ENCODE data around the gene POU6F2.

POU6F2 gene

DNA sequence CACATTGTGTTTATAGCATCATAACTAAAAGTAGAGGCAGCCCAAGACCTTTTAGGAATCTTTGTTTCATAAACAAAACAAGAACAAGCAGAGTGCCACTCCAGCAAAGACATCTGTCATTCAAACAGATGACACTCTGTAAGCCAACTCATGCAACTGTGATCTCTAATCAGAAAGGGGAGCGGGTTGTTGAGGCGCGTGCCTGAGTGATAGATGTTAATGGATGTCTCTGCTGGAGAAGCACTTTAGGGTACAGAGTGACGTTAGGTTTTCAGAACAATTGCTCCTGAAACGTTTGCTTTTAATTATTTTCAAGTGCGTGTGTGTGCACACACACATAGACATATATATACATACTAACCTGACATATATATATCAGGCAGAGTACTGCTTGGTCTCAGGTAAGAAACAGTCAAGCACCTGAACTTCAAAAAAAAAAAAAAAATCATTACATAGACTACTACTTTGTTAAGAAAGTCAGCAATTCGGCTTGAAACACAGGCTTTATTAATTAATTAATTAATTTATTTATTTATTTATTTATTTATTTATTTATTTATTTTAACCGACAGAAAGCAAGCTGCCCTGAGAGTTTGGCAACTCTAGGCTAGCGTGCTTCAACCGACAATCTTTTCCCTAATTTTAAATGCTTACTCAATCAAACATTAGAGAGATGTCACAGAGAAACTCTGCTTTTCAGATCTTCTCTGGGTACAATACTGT is 109.1 kb downstream of the POU6F2 start:
- H3K9ac ChIP-seq (ENCODE audit: low read length in 2 of 2) = no peak overlapping the region

DNA sequence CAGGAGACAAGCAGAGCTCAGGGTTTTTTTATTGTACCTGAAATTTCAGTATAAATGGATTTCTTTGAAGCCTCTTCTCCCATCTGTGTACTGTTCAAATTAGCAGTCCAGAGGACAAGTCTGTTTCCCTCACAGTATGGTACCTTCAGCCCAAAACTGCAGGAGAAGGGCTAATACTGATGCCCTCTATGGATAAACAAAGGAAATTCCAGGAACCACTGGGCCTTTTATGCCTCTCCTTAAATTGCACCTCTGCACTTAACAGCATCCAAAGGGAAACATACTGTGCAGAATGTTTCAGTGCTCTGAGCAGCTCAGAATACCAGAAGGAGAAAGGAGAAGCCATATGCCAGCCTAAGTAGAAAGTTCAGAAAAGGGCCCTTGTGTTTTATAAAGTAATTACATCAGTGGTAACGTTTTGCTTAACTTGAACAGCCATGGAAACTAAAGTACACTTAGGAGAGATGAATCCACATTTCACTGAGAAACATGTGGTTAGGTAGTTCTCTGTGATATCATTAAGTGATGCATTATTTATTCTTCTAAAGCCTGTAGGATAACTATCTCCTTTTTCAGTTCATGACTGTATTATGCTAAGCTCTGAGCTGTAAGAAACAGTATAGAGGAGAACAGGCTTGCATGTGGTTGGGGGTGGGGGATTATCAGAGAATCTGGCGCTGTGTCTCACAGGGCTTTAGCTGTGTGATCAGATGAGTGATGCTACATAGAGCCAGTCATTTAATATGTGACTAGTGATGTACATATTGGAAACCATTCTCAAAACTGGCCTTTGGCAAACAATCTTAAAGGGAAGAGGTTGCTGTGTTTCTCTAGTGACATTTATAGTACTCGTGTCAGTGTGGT is 111.3 kb downstream of the POU6F2 start:
- Histone ChIP-seq H3K4me1 (ENCODE audit: control insufficient read depth, insufficient read depth, low read length) (no peaks in the 10 kb centered on the region), H3K4me3 (ENCODE audit: low read length in 2 of 2) (no peak overlapping the region)

More for the DNA sequence above, 109.1 kb downstream of the POU6F2 start:
- Histone ChIP-seq H3K4me3 (ENCODE audit: low read length in 2 of 2) (no peak overlapping the region), H3K4me1 (ENCODE audit: control insufficient read depth, insufficient read depth, low read length) (no peaks in the 10 kb centered on the region), H3K9me3 (ENCODE audit: control insufficient read depth in 2 of 2, low read length in 2 of 2) (no peaks in the 10 kb centered on the region), H3K27ac (ENCODE audit: low read length) (no peak overlapping the region), H3K36me3 (ENCODE audit: control insufficient read depth in 2 of 2, insufficient read depth in 2 of 2, low read length in 2 of 2) (no peaks in the 10 kb centered on the region), H3K27me3 (ENCODE audit: control insufficient read depth in 1 of 2, insufficient read depth in 2 of 2, low read length in 2 of 2) (no peaks in the 10 kb centered on the region)

DNA sequence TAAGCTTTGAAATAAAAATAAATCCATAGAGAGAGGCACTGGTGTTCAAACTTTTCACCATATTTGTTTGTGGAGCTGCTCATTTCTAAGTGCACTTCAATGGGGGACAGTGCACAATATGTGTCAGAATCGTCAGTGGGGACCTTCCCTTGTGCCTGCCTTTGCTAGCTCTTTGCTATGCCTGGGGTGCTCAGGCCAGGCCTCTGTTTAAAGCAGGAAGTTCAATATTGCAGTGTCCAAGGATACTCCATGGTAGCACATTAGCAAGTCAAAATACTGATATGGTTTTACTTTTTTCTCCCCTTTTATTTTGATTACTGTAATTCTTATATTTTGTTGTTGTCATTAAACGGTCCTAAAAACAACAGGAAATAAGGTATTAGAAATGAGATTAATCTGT is 113.4 kb downstream of the POU6F2 start:
- H3K36me3 ChIP-seq (ENCODE audit: control insufficient read depth in 2 of 2, insufficient read depth in 2 of 2, low read length in 2 of 2) = no peaks in the 10 kb centered on the region
- H3K4me3 ChIP-seq (ENCODE audit: low read length in 2 of 2) = no peak overlapping the region
- H3K27me3 ChIP-seq (ENCODE audit: control insufficient read depth in 1 of 2, insufficient read depth in 2 of 2, low read length in 2 of 2) = no peaks in the 10 kb centered on the region
- no peak overlapping the region for H3K27ac ChIP-seq (ENCODE audit: low read length)
- no peaks in the 10 kb centered on the region for H3K9me3 ChIP-seq (ENCODE audit: control insufficient read depth in 2 of 2, low read length in 2 of 2)
- no peaks in the 10 kb centered on the region for H3K4me1 ChIP-seq (ENCODE audit: control insufficient read depth, insufficient read depth, low read length)
- H3K9ac ChIP-seq (ENCODE audit: low read length in 2 of 2) = no peak overlapping the region

More for the DNA sequence above, 111.3 kb downstream of the POU6F2 start:
- H3K36me3 ChIP-seq (ENCODE audit: control insufficient read depth in 2 of 2, insufficient read depth in 2 of 2, low read length in 2 of 2) = no peaks in the 10 kb centered on the region
- no peak overlapping the region for H3K9ac ChIP-seq (ENCODE audit: low read length in 2 of 2)
- H3K9me3 ChIP-seq (ENCODE audit: control insufficient read depth in 2 of 2, low read length in 2 of 2) = no peaks in the 10 kb centered on the region
- no peak overlapping the region for H3K27ac ChIP-seq (ENCODE audit: low read length)
- no peaks in the 10 kb centered on the region for H3K27me3 ChIP-seq (ENCODE audit: control insufficient read depth in 1 of 2, insufficient read depth in 2 of 2, low read length in 2 of 2)

DNA sequence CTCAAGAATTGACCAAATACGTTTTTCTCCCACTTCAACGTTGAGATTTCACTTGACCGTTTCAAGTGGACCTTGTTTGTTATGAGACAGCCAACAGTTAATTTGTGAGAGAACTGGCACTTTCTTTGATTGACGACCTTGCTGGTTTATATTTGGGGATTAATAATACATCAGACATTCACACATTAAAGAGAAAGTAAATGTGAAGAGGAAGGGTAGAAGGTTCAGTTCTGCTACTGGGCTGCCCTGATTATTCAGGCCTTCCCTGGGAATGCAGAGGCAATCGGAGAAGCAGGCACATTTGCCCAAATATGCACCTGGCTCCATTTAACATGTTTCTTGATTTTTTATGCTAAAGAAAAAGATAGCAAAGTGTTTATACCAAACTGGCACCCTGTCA is 114.1 kb downstream of the POU6F2 start:
- H3K9me3 ChIP-seq (ENCODE audit: control insufficient read depth in 2 of 2, low read length in 2 of 2) = no peaks in the 10 kb centered on the region
- no peaks in the 10 kb centered on the region for H3K4me1 ChIP-seq (ENCODE audit: control insufficient read depth, insufficient read depth, low read length)
- no peaks in the 10 kb centered on the region for H3K36me3 ChIP-seq (ENCODE audit: control insufficient read depth in 2 of 2, insufficient read depth in 2 of 2, low read length in 2 of 2)
- H3K27me3 ChIP-seq (ENCODE audit: control insufficient read depth in 1 of 2, insufficient read depth in 2 of 2, low read length in 2 of 2) = no peaks in the 10 kb centered on the region
- no peak overlapping the region for H3K9ac ChIP-seq (ENCODE audit: low read length in 2 of 2)
- H3K27ac ChIP-seq (ENCODE audit: low read length) = no peak overlapping the region
- no peak overlapping the region for H3K4me3 ChIP-seq (ENCODE audit: low read length in 2 of 2)

DNA sequence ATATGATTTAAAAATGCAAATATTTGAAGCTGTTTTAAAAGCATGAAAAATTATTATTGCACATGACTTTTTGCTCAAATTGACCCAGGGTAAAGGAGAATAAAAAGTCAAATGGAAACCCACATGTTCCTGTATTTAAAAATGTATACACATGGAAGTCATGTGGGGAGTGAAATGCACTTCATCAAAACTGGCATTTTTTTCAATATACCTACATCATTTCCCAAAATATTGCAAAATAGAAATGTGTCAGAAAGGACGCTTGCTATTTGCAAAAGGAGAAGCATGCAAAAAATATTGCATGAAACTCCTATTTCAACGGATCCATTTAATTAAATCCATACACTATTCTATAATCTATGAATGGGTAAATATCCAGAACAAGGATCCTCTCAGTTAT is 117.0 kb downstream of the POU6F2 start:
- no peaks in the 10 kb centered on the region for H3K9me3 ChIP-seq (ENCODE audit: control insufficient read depth in 2 of 2, low read length in 2 of 2)
- no peaks in the 10 kb centered on the region for H3K36me3 ChIP-seq (ENCODE audit: control insufficient read depth in 2 of 2, insufficient read depth in 2 of 2, low read length in 2 of 2)
- H3K27me3 ChIP-seq (ENCODE audit: control insufficient read depth in 1 of 2, insufficient read depth in 2 of 2, low read length in 2 of 2) = no peaks in the 10 kb centered on the region
- H3K27ac ChIP-seq (ENCODE audit: low read length) = no peak overlapping the region
- no peaks in the 10 kb centered on the region for H3K4me1 ChIP-seq (ENCODE audit: control insufficient read depth, insufficient read depth, low read length)
- H3K4me3 ChIP-seq (ENCODE audit: low read length in 2 of 2) = no peak overlapping the region
- no peak overlapping the region for H3K9ac ChIP-seq (ENCODE audit: low read length in 2 of 2)

DNA sequence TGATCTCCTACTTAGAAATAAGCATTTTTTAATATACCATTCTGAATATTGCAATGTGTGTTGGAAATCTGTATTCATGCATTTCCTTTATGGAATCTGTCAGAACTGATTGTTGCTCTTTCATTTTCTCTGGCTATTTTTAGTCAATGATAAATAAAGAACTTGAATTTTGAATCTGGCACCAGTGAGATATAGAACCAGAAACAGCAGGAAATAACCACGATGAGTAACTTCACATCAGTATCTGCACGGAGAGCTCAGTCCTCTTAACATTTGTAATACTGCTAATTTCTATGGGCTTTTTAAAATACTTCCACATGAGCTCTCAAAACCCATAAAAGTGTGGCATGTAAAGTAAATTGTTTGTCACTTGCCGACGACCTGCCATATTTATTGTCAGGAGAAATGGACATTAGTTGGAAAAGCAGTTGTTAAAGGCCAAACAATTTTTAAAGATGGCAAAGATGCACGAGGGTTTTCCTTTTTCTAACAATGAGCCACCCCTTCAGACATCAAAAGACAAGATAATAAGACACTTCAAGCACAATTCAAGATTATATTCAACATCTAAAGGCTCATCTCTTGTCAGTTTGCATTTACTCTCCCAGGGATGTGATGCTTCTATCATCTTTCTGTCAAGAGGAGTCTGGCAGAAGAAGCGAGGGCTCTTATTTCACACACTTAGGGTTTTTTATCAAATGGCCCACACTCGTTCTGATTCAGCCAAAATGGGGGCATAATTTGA is 118.3 kb downstream of the POU6F2 start:
- no peak overlapping the region for H3K4me3 ChIP-seq (ENCODE audit: low read length in 2 of 2)
- no peaks in the 10 kb centered on the region for H3K9me3 ChIP-seq (ENCODE audit: control insufficient read depth in 2 of 2, low read length in 2 of 2)
- no peak overlapping the region for H3K9ac ChIP-seq (ENCODE audit: low read length in 2 of 2)
- no peak overlapping the region for H3K27ac ChIP-seq (ENCODE audit: low read length)
- no peaks in the 10 kb centered on the region for H3K4me1 ChIP-seq (ENCODE audit: control insufficient read depth, insufficient read depth, low read length)
- no peaks in the 10 kb centered on the region for H3K27me3 ChIP-seq (ENCODE audit: control insufficient read depth in 1 of 2, insufficient read depth in 2 of 2, low read length in 2 of 2)
- H3K36me3 ChIP-seq (ENCODE audit: control insufficient read depth in 2 of 2, insufficient read depth in 2 of 2, low read length in 2 of 2) = no peaks in the 10 kb centered on the region

DNA sequence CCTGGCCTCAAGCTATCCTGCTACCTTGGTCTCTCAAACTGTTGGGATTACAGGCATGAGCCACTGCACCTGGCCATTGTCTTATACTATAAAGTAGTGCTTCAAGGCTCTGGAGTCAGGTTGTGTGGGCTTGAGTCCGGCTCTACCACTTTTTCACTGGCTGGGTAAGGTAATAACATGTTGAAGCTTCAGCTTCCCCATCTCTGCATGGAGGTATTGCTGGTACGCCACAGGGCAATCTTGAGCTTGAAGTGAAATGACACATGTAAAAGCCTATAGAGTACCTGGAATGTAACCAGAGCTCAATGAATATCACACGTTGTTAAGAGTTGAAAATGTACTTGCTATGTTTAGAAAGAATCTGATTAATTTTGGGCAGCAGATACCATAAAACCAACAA is 120.8 kb downstream of the POU6F2 start:
- Histone ChIP-seq H3K9ac (ENCODE audit: low read length in 2 of 2) (no peak overlapping the region), H3K27me3 (ENCODE audit: control insufficient read depth in 1 of 2, insufficient read depth in 2 of 2, low read length in 2 of 2) (no peaks in the 10 kb centered on the region), H3K9me3 (ENCODE audit: control insufficient read depth in 2 of 2, low read length in 2 of 2) (no peaks in the 10 kb centered on the region), H3K4me1 (ENCODE audit: control insufficient read depth, insufficient read depth, low read length) (no peaks in the 10 kb centered on the region), H3K27ac (ENCODE audit: low read length) (no peak overlapping the region), H3K4me3 (ENCODE audit: low read length in 2 of 2) (no peak overlapping the region), H3K36me3 (ENCODE audit: control insufficient read depth in 2 of 2, insufficient read depth in 2 of 2, low read length in 2 of 2) (no peaks in the 10 kb centered on the region)

DNA sequence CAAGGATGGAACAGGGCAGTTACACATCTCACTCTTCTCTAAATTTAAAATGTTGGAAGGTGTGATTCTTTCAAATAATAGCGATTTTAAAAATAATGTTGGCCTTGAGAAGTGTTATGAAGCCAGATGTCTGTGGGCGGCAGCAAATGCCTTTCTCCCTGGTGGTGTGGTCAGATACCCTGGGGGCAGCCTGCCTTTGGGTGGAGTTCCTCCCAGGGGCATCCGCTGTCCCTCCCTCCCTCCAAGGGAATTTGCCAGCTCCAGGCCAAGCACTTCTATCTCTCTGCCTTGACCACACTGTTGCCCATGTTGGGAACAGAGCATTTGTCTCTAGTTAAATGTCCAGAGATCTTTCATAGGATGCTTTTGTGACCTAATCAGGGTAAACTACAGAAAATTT is 121.4 kb downstream of the POU6F2 start:
- no peaks in the 10 kb centered on the region for H3K4me1 ChIP-seq (ENCODE audit: control insufficient read depth, insufficient read depth, low read length)
- H3K36me3 ChIP-seq (ENCODE audit: control insufficient read depth in 2 of 2, insufficient read depth in 2 of 2, low read length in 2 of 2) = no peaks in the 10 kb centered on the region
- H3K9me3 ChIP-seq (ENCODE audit: control insufficient read depth in 2 of 2, low read length in 2 of 2) = no peaks in the 10 kb centered on the region
- no peak overlapping the region for H3K27ac ChIP-seq (ENCODE audit: low read length)
- H3K27me3 ChIP-seq (ENCODE audit: control insufficient read depth in 1 of 2, insufficient read depth in 2 of 2, low read length in 2 of 2) = no peaks in the 10 kb centered on the region
- no peak overlapping the region for H3K4me3 ChIP-seq (ENCODE audit: low read length in 2 of 2)
- H3K9ac ChIP-seq (ENCODE audit: low read length in 2 of 2) = no peak overlapping the region

DNA sequence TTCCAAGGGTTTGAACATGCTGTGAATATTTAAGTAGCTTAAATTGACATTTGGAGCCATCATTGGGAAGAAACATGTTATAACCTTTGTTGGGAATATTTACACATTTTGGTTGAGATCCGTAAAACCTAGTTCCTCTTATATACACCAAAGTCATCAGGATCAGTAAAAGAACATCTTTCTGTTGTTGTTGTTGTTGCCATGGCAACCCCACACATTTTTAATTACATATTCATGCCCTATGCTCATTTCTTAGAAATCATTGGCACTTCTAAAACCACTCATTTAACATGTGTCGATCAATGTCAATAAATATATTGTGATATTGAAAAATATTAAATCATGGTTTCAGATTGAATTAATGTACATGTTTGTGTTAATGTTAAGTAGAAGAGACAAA is 122.6 kb downstream of the POU6F2 start:
- H3K27me3 ChIP-seq (ENCODE audit: control insufficient read depth in 1 of 2, insufficient read depth in 2 of 2, low read length in 2 of 2) = no peaks in the 10 kb centered on the region
- H3K9ac ChIP-seq (ENCODE audit: low read length in 2 of 2) = no peak overlapping the region
- H3K27ac ChIP-seq (ENCODE audit: low read length) = no peak overlapping the region
- H3K36me3 ChIP-seq (ENCODE audit: control insufficient read depth in 2 of 2, insufficient read depth in 2 of 2, low read length in 2 of 2) = no peaks in the 10 kb centered on the region
- no peak overlapping the region for H3K4me3 ChIP-seq (ENCODE audit: low read length in 2 of 2)
- no peaks in the 10 kb centered on the region for H3K4me1 ChIP-seq (ENCODE audit: control insufficient read depth, insufficient read depth, low read length)
- no peaks in the 10 kb centered on the region for H3K9me3 ChIP-seq (ENCODE audit: control insufficient read depth in 2 of 2, low read length in 2 of 2)

DNA sequence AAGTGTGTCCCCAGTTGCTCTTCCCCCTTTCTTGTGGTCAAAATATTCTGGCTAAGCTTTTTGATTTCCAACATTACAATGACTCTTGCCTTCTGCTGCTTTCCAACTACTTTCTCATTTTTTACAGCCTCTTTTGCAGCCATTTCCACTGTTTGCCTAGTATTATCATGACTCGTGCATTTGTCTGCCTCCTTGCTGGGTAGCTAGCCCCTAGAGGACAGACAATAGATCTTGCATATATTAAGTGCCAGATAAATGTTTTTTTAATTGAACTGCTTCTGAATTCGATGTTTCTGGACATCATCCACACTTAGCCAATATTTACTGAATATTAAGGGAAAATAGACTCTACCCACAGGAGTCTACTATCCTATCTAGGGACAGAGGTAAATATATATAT is 124.5 kb downstream of the POU6F2 start:
- Histone ChIP-seq H3K36me3 (ENCODE audit: control insufficient read depth in 2 of 2, insufficient read depth in 2 of 2, low read length in 2 of 2) (no peaks in the 10 kb centered on the region), H3K27ac (ENCODE audit: low read length) (no peak overlapping the region), H3K27me3 (ENCODE audit: control insufficient read depth in 1 of 2, insufficient read depth in 2 of 2, low read length in 2 of 2) (no peaks in the 10 kb centered on the region), H3K4me1 (ENCODE audit: control insufficient read depth, insufficient read depth, low read length) (no peaks in the 10 kb centered on the region), H3K9me3 (ENCODE audit: control insufficient read depth in 2 of 2, low read length in 2 of 2) (no peaks in the 10 kb centered on the region), H3K9ac (ENCODE audit: low read length in 2 of 2) (no peak overlapping the region), H3K4me3 (ENCODE audit: low read length in 2 of 2) (no peak overlapping the region)
